Vagina (tissue), 2 donors: ENCODE data around the gene DNAJB8. TPM values are rescaled to one million over a fixed set of nuclear protein-coding genes. Genes with fewer than 3 reads are reported as not detected.

Experiments
- DNase-seq, 2 donors: peaks; one replicate each; pipeline ENCODE4 v3.0.0-alpha.2; 2017; ENCODE audit errors: extremely low spot score in 2 of 2
- H3K27ac ChIP-seq: fragments of 200-600 bp; sonication (generic); one replicate; pipeline ENCODE4 v1.5.1; 2019
- H3K27me3 ChIP-seq: fragments of 200-600 bp; sonication (generic); one replicate; pipeline ENCODE4 v1.5.1; 2019
- H3K36me3 ChIP-seq, 2 donors: fragments of 200-600 bp; sonication (generic); one replicate each; pipeline ENCODE4 v1.5.1; 2017 to 2019
- H3K4me1 ChIP-seq: fragments of 200-600 bp; sonication (generic); one replicate; pipeline ENCODE4 v1.5.1; 2019
- H3K4me3 ChIP-seq, 2 donors: fragments of 200-600 bp; sonication (generic); 1 replicate in 1 of 2; 2 replicates in 1 of 2; pipeline ENCODE4 v1.5.1; 2016 to 2019
- H3K9me3 ChIP-seq: fragments of 200-600 bp; sonication (generic); one replicate; pipeline ENCODE4 v1.5.1; 2019
- CTCF ChIP-seq, 3 experiments: fragments of 450-650 bp in 2 of 3; fragments of 200-600 bp in 1 of 3; sonication (generic) in 1 of 3; IDR thresholded peaks; one replicate each; pipeline ENCODE4 v1.5.1; 2017 to 2019; ENCODE audit warnings: antibody characterized with exemption in 3 of 3, mild to moderate bottlenecking in 2 of 3, moderate library complexity in 2 of 3
- POLR2A ChIP-seq, 2 donors: fragments of 450-650 bp; IDR thresholded peaks; one replicate each; pipeline ENCODE4 v1.6.1; 2017; ENCODE audit warnings: antibody characterized with exemption in 2 of 2, mild to moderate bottlenecking in 2 of 2, moderate library complexity in 2 of 2
- POLR2AphosphoS5 ChIP-seq, 2 donors: sonication (generic); formaldehyde crosslinking; IDR thresholded peaks; one replicate each; pipeline ENCODE4 v1.9.0; 2017; ENCODE audit warnings: antibody characterized with exemption in 2 of 2, mild to moderate bottlenecking in 2 of 2, low read depth in 1 of 2; ENCODE audit not compliant: insufficient read depth in 1 of 2
- intact Hi-C: fragments of 100-400 bp; cut with DNase I; formaldehyde crosslinking; loops from one replicate; pipeline ENCODE4 v1.15.1; 2023
- total RNA-seq: library from RNA; depleted of rRNA; stranded (reverse); fragments of >200 nt; gene quantifications from one replicate; pipeline ENCODE4 v1.2.3, GENCODE V29; 2016

The DNAJB8 gene
- total RNA-seq, 1 donor from 2014 or later = not detected

- Histone ChIP-seq H3K27ac (no peak overlapping the region), H3K27me3 (no peaks in the 10 kb centered on the region), H3K4me3 (no peak overlapping the region), H3K9me3 (no peaks in the 10 kb centered on the region), H3K4me1 (no peaks in the 10 kb centered on the region), H3K36me3 (no peaks in the 10 kb centered on the region)
- TF ChIP-seq CTCF (IDR thresholded peaks at IDR 0.05) (no peak), POLR2A (IDR thresholded peaks at IDR 0.05) (no peak), POLR2AphosphoS5 (IDR thresholded peaks at IDR 0.05; ENCODE audit: insufficient read depth in 1 of 2, low read depth in 1 of 2) (no peak)
- DNase-seq = no peak
- intact Hi-C loops = no loop called here
Observed at GRCh38 chr3:128455116-128455515, 11.6 kb downstream of the DNAJB8 start.

- H3K4me1 ChIP-seq = no peaks in the 10 kb centered on the region
- no peak for TF ChIP-seq CTCF (IDR thresholded peaks at IDR 0.05)
- TF ChIP-seq POLR2AphosphoS5 (IDR thresholded peaks at IDR 0.05; ENCODE audit: insufficient read depth in 1 of 2, low read depth in 1 of 2) = no peak
- TF ChIP-seq POLR2A (IDR thresholded peaks at IDR 0.05) = no peak
- no peak overlapping the region for H3K4me3 ChIP-seq
- no peak for DNase-seq
- no peaks in the 10 kb centered on the region for H3K9me3 ChIP-seq
- no peaks in the 10 kb centered on the region for H3K27me3 ChIP-seq
- no peak overlapping the region for H3K27ac ChIP-seq
- H3K36me3 ChIP-seq = no peaks in the 10 kb centered on the region
- intact Hi-C loops = no loop called here
Observed at GRCh38 chr3:128454310-128454618, 12.4 kb downstream of the DNAJB8 start.

GRCh38 chr3:128453501-128454309 is 13.0 kb downstream of the DNAJB8 start:
- TF ChIP-seq POLR2A (IDR thresholded peaks at IDR 0.05) (no peak), CTCF (IDR thresholded peaks at IDR 0.05) (no peak), POLR2AphosphoS5 (IDR thresholded peaks at IDR 0.05; ENCODE audit: insufficient read depth in 1 of 2, low read depth in 1 of 2) (no peak)

GRCh38 chr3:128452678-128453275 is 13.9 kb downstream of the DNAJB8 start:
- H3K36me3 ChIP-seq = no peaks in the 10 kb centered on the region
- TF ChIP-seq POLR2A (IDR thresholded peaks at IDR 0.05) (no peak), CTCF (IDR thresholded peaks at IDR 0.05) (no peak), POLR2AphosphoS5 (IDR thresholded peaks at IDR 0.05; ENCODE audit: insufficient read depth in 1 of 2, low read depth in 1 of 2) (no peak)
- no peak overlapping the region for H3K4me3 ChIP-seq
- no peaks in the 10 kb centered on the region for H3K4me1 ChIP-seq
- no peaks in the 10 kb centered on the region for H3K27me3 ChIP-seq
- H3K27ac ChIP-seq = no peak overlapping the region
- H3K9me3 ChIP-seq = no peaks in the 10 kb centered on the region
- intact Hi-C loops = no loop called here
- DNase-seq = no peak

More at GRCh38 chr3:128453501-128454309, 13.0 kb downstream of the DNAJB8 start:
- Histone ChIP-seq H3K4me1 (no peaks in the 10 kb centered on the region), H3K4me3 (no peak overlapping the region), H3K27ac (no peak overlapping the region), H3K9me3 (no peaks in the 10 kb centered on the region), H3K36me3 (no peaks in the 10 kb centered on the region), H3K27me3 (no peaks in the 10 kb centered on the region)
- intact Hi-C loops = no loop called here
- DNase-seq = no peak

GRCh38 chr3:128452120-128452519 is 14.6 kb downstream of the DNAJB8 start:
- Histone ChIP-seq H3K36me3 (no peaks in the 10 kb centered on the region), H3K4me3 (no peak overlapping the region), H3K9me3 (no peaks in the 10 kb centered on the region), H3K27ac (no peak overlapping the region), H3K27me3 (no peaks in the 10 kb centered on the region), H3K4me1 (no peaks in the 10 kb centered on the region)
- TF ChIP-seq POLR2AphosphoS5 (IDR thresholded peaks at IDR 0.05; ENCODE audit: insufficient read depth in 1 of 2, low read depth in 1 of 2) (no peak), POLR2A (IDR thresholded peaks at IDR 0.05) (no peak), CTCF (IDR thresholded peaks at IDR 0.05) (no peak)
- DNase-seq = no peak
- intact Hi-C loops = no loop called here
